GM23338 (cell line): Measurements from ENCODE around the gene GIPC2. TPM values are rescaled to one million over a fixed set of nuclear protein-coding genes. Genes with fewer than 3 reads are reported as not detected.

Experiments
- ATAC-seq: fragments of 200-7000 bp; cut with Tn5 transposase; 3 replicates; pipeline ENCODE4 v1.9.1; 2020
- DNase-seq: peaks from one replicate; pipeline ENCODE4 v3.0.0-alpha.2; 2015; ENCODE audit warnings: low spot score
- H2AFZ ChIP-seq: fragments of 200-600 bp; sonication (generic); 2 replicates; pipeline ENCODE4 v1.8.0; 2016; ENCODE audit warnings: antibody characterized with exemption, mild to moderate bottlenecking, moderate library complexity
- H3F3A ChIP-seq: fragments of 200-600 bp; sonication (generic); replicated peaks from 2 replicates; pipeline ENCODE4 v1.8.0; 2017; ENCODE audit warnings: antibody characterized with exemption, mixed run types, low read depth
- H3K27ac ChIP-seq: fragments of 200-600 bp; sonication (generic); 2 replicates; pipeline ENCODE4 v1.6.1; 2016; ENCODE audit warnings: low read depth
- H3K27me3 ChIP-seq: fragments of 200-600 bp; sonication (generic); 2 replicates; pipeline ENCODE4 v1.8.0; 2016; ENCODE audit warnings: mild to moderate bottlenecking, mixed run types, moderate library complexity; ENCODE audit not compliant: insufficient read depth
- H3K36me3 ChIP-seq: fragments of 200-600 bp; sonication (generic); 2 replicates; pipeline ENCODE4 v1.8.0; 2016; ENCODE audit warnings: mild to moderate bottlenecking; ENCODE audit not compliant: insufficient read depth
- H3K4me1 ChIP-seq: fragments of 200-600 bp; sonication (generic); 2 replicates; pipeline ENCODE4 v1.8.0; 2016; ENCODE audit warnings: mild to moderate bottlenecking, moderate library complexity; ENCODE audit not compliant: insufficient read depth
- H3K4me2 ChIP-seq: fragments of 200-600 bp; sonication (generic); 2 replicates; pipeline ENCODE4 v1.7.1; 2017; ENCODE audit warnings: mixed run types
- H3K4me3 ChIP-seq: fragments of 200-600 bp; sonication (generic); 2 replicates; pipeline ENCODE4 v1.6.1; 2016; ENCODE audit warnings: mixed run types
- H3K79me2 ChIP-seq: fragments of 200-600 bp; sonication (generic); replicated peaks from 2 replicates; pipeline ENCODE4 v1.8.0; 2017; ENCODE audit warnings: mild to moderate bottlenecking; ENCODE audit not compliant: insufficient read depth
- H3K9me2 ChIP-seq: fragments of 200-600 bp; sonication (generic); 2 replicates; pipeline ENCODE4 v1.8.0; 2017; ENCODE audit not compliant: insufficient read depth
- H4K20me1 ChIP-seq: fragments of 200-600 bp; sonication (generic); replicated peaks from 2 replicates; pipeline ENCODE4 v1.8.0; 2017; ENCODE audit warnings: mild to moderate bottlenecking; ENCODE audit not compliant: insufficient read depth
- H3K27ac Mint-ChIP-seq: 2 replicates; pipeline ENCODE4 v1.8.0; 2020; ENCODE audit warnings: inconsistent platforms, mild to moderate bottlenecking, moderate library complexity, mixed read lengths
- H3K27me3 Mint-ChIP-seq: 3 replicates; pipeline ENCODE4 v1.8.0; 2022; ENCODE audit warnings: low read depth, mild to moderate bottlenecking, moderate library complexity, mixed read lengths, inconsistent platforms; ENCODE audit not compliant: insufficient read depth, poor library complexity
- H3K36me3 Mint-ChIP-seq: 3 replicates; pipeline ENCODE4 v1.8.0; 2021; ENCODE audit warnings: low read depth, mild to moderate bottlenecking, inconsistent platforms, moderate library complexity, mixed read lengths
- H3K4me1 Mint-ChIP-seq: 3 replicates; pipeline ENCODE4 v1.8.0; 2020; ENCODE audit warnings: mild to moderate bottlenecking, inconsistent platforms, mixed read lengths
- H3K4me3 Mint-ChIP-seq: 3 replicates; pipeline ENCODE4 v1.8.0; 2021; ENCODE audit warnings: moderate library complexity, mild to moderate bottlenecking, inconsistent platforms, mixed read lengths
- H3K9me3 Mint-ChIP-seq: 3 replicates; pipeline ENCODE4 v1.8.0; 2020; ENCODE audit warnings: moderate library complexity, mild to moderate bottlenecking, inconsistent platforms, mixed read lengths
- CREB1 ChIP-seq: fragments of 250-450 bp; sonication (Bioruptor Pico); IDR thresholded peaks from 2 replicates; pipeline ENCODE4 v1.5.0; 2020; ENCODE audit warnings: low read depth, mild to moderate bottlenecking, moderate library complexity
- EZH2 ChIP-seq: fragments of 200-600 bp; sonication (generic); IDR thresholded peaks from one replicate; pipeline ENCODE4 v1.8.0; 2017; ENCODE audit warnings: antibody characterized with exemption, mild to moderate bottlenecking, low read depth; ENCODE audit not compliant: unreplicated experiment
- NANOG ChIP-seq: IDR thresholded peaks from 2 replicates; pipeline ENCODE4 v1.6.1; 2016; ENCODE audit warnings: antibody characterized with exemption, borderline replicate concordance
- STAT1 ChIP-seq: IDR thresholded peaks from one replicate; pipeline ENCODE4 v1.6.1; 2016; ENCODE audit warnings: antibody characterized with exemption; ENCODE audit not compliant: unreplicated experiment
- ZNF114 ChIP-seq: fragments of 250-450 bp; sonication (Bioruptor Pico); IDR thresholded peaks from 2 replicates; pipeline ENCODE4 v1.5.0; 2020; ENCODE audit warnings: mild to moderate bottlenecking, moderate library complexity
- polyA plus RNA-seq: library from polyadenylated mRNA; unstranded; fragments of >200 nt; fragmentation: Nextera tagmentation; extraction: Ambion mirVana; gene quantifications from 2 replicates; pipeline ENCODE4 v1.2.1, GENCODE V29; 2016
- total RNA-seq: library from RNA; depleted of rRNA; stranded (reverse); fragments of >200 nt; shearing (Covaris generic); gene quantifications from 2 replicates; pipeline ENCODE4 v1.2.3, GENCODE V29; 2014
- TF ChIP-seq, protein P1 (sequence below), 2 experiments: fragments of 200-600 bp in 1 of 2; sonication (generic) in 1 of 2; conservative IDR thresholded peaks; 2 replicates each; pipeline versions ENCODE4 v1.5.1 to v1.6.1; 2016 to 2017; ENCODE audit warnings: antibody characterized with exemption in 2 of 2, low read depth in 2 of 2, mild to moderate bottlenecking in 2 of 2, moderate library complexity in 1 of 2
- TF ChIP-seq, protein P2 (sequence below): IDR thresholded peaks from one replicate; pipeline ENCODE4 v1.6.1; 2018; ENCODE audit warnings: antibody characterized with exemption; ENCODE audit not compliant: unreplicated experiment
- TF ChIP-seq, protein P3 (sequence below): IDR thresholded peaks from 2 replicates; pipeline ENCODE4 v1.6.1; 2016; ENCODE audit warnings: antibody characterized with exemption

GIPC2 gene
- total and polyA plus RNA-seq, 2 experiments from 2014 or later, result 1.2 to 1.5 TPM

DNA sequence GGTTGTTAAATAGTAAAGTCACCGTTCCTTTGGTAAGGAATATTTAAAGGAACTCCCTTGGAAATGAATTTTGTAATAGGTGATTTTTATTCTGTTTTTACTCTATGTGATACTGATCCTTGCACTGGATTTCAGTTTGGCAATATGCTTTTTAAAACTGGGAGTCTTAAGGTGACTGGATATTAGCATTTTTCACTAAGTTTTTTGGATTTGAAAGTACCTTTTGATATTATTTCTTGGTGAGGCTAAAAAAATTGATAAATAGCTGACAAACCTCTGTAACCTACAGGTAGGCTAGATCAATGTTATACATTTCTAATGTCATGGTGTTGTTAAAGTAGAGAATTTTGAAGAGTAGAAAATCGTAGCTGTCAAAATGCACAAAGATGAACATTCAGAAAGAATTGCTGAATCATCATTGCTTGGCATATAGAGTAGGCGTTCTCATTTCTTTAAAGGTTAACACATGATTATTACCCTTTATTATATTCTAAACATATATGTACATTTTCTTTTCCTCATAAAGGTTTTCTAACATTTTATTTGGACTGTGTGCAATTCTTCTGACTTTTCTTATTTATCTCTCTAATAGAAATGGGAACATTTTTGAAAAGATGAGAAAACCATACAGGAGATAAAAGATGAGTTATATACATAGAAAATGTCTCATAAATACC lies 42.6 kb upstream of the GIPC2 start:
- no peaks in the 10 kb centered on the region; the same call in 2 of the 3 replicates for H3K36me3 Mint-ChIP-seq
- H3K27me3 Mint-ChIP-seq, result peaks cover 5% of the 10 kb centered on the region
- no peaks in the 10 kb centered on the region for H4K20me1 ChIP-seq
- no peak for ATAC-seq
- no peaks in the 10 kb centered on the region for H3K9me2 ChIP-seq
- no peak for DNase-seq
- H3K79me2 ChIP-seq, result no peaks in the 10 kb centered on the region
- no peak overlapping the region for H3K4me3 Mint-ChIP-seq
- peak overlapping the region; percentile 86 for H3K27ac Mint-ChIP-seq
- H2AFZ ChIP-seq, result no peak overlapping the region
- no peak overlapping the region for H3K4me3 ChIP-seq
- H3K4me1 ChIP-seq, result peaks cover 22% of the 10 kb centered on the region
- H3K9me3 Mint-ChIP-seq, result peaks cover 2% of the 10 kb centered on the region; the same call in 1 of the 3 replicates
- peak overlapping the region; percentile 55 for H3K4me2 ChIP-seq
- H3K36me3 ChIP-seq, result no peaks in the 10 kb centered on the region
- H3K27ac ChIP-seq, result peak overlapping the region; percentile 4
- peaks cover 22% of the 10 kb centered on the region for H3K4me1 Mint-ChIP-seq
- H3F3A ChIP-seq, result no peaks in the 10 kb centered on the region
- H3K27me3 ChIP-seq, result no peaks in the 10 kb centered on the region
- TF ChIP-seq STAT1 (no peak), NANOG (no peak), EZH2 (no peak), ZNF114 (no peak), CREB1 (CRISPR knock-in tag) (no peak)
- TF ChIP-seq, protein P1, sequence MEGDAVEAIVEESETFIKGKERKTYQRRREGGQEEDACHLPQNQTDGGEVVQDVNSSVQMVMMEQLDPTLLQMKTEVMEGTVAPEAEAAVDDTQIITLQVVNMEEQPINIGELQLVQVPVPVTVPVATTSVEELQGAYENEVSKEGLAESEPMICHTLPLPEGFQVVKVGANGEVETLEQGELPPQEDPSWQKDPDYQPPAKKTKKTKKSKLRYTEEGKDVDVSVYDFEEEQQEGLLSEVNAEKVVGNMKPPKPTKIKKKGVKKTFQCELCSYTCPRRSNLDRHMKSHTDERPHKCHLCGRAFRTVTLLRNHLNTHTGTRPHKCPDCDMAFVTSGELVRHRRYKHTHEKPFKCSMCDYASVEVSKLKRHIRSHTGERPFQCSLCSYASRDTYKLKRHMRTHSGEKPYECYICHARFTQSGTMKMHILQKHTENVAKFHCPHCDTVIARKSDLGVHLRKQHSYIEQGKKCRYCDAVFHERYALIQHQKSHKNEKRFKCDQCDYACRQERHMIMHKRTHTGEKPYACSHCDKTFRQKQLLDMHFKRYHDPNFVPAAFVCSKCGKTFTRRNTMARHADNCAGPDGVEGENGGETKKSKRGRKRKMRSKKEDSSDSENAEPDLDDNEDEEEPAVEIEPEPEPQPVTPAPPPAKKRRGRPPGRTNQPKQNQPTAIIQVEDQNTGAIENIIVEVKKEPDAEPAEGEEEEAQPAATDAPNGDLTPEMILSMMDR (conservative IDR thresholded peaks at IDR 0.05; ENCODE audit: low read depth in 2 of 2), result no peak
- TF ChIP-seq, protein P2, sequence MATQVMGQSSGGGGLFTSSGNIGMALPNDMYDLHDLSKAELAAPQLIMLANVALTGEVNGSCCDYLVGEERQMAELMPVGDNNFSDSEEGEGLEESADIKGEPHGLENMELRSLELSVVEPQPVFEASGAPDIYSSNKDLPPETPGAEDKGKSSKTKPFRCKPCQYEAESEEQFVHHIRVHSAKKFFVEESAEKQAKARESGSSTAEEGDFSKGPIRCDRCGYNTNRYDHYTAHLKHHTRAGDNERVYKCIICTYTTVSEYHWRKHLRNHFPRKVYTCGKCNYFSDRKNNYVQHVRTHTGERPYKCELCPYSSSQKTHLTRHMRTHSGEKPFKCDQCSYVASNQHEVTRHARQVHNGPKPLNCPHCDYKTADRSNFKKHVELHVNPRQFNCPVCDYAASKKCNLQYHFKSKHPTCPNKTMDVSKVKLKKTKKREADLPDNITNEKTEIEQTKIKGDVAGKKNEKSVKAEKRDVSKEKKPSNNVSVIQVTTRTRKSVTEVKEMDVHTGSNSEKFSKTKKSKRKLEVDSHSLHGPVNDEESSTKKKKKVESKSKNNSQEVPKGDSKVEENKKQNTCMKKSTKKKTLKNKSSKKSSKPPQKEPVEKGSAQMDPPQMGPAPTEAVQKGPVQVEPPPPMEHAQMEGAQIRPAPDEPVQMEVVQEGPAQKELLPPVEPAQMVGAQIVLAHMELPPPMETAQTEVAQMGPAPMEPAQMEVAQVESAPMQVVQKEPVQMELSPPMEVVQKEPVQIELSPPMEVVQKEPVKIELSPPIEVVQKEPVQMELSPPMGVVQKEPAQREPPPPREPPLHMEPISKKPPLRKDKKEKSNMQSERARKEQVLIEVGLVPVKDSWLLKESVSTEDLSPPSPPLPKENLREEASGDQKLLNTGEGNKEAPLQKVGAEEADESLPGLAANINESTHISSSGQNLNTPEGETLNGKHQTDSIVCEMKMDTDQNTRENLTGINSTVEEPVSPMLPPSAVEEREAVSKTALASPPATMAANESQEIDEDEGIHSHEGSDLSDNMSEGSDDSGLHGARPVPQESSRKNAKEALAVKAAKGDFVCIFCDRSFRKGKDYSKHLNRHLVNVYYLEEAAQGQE, result no peak
- TF ChIP-seq, protein P3, sequence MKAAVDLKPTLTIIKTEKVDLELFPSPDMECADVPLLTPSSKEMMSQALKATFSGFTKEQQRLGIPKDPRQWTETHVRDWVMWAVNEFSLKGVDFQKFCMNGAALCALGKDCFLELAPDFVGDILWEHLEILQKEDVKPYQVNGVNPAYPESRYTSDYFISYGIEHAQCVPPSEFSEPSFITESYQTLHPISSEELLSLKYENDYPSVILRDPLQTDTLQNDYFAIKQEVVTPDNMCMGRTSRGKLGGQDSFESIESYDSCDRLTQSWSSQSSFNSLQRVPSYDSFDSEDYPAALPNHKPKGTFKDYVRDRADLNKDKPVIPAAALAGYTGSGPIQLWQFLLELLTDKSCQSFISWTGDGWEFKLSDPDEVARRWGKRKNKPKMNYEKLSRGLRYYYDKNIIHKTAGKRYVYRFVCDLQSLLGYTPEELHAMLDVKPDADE, result no peak
